Caco-2 (cell line): ENCODE measurements around the gene CAMK2D. TPM values are rescaled to one million over a fixed set of nuclear protein-coding genes. Genes with fewer than 3 reads are reported as not detected.

Source experiments
- BruUV-seq: library from RNA; stranded (reverse); fragments of 400-500 nt; replicated peaks from 2 replicates; lab custom pipeline; 2021; lab: Mats Ljungman, UMichigan
- CTCF ChIA-PET: fragments of 300-600 bp; sonication (Branson Sonifier 250); formaldehyde crosslinking; loops from one replicate; lab custom pipeline; 2022; ENCODE audit warnings: antibody characterized with exemption; lab: Charles Lee
- POLR2A ChIA-PET: fragments of 300-600 bp; sonication (Branson Sonifier 250); formaldehyde crosslinking; loops from one replicate; lab custom pipeline; 2022; ENCODE audit warnings: antibody characterized with exemption; lab: Charles Lee
- DNase-seq, 2 experiments: peaks; one replicate each; pipeline versions ENCODE4 v3.0.0 to v3.0.0-alpha.2; 2020 to 2022
- H3K27me3 ChIP-seq: replicated peaks from 2 replicates; pipeline ENCODE4 v1.6.0; 2011; ENCODE audit warnings: low read length; ENCODE audit not compliant: control insufficient read depth, insufficient read depth
- H3K36me3 ChIP-seq: 2 replicates; pipeline ENCODE4 v1.5.1; 2011; ENCODE audit warnings: low read length; ENCODE audit not compliant: control insufficient read depth, insufficient read depth
- H3K4me1 ChIP-seq: fragments of 250-450 bp; sonication (Bioruptor Pico); 2 replicates; pipeline ENCODE4 v1.5.1; 2020; ENCODE audit warnings: mild to moderate bottlenecking
- H3K4me3 ChIP-seq: 2 replicates; pipeline ENCODE4 v1.5.1; 2011; ENCODE audit warnings: low read depth, mild to moderate bottlenecking, control low read depth, low read length
- H3K9me3 ChIP-seq: fragments of 250-450 bp; sonication (Bioruptor Pico); 2 replicates; pipeline ENCODE4 v1.5.1; 2020; ENCODE audit warnings: mild to moderate bottlenecking, moderate library complexity
- H3K27ac Mint-ChIP-seq: one replicate; pipeline ENCODE4 v1.8.0; 2022; ENCODE audit warnings: mixed read lengths; ENCODE audit not compliant: unreplicated experiment
- H3K27me3 Mint-ChIP-seq: one replicate; pipeline ENCODE4 v1.8.0; 2022; ENCODE audit warnings: mixed read lengths; ENCODE audit not compliant: insufficient read depth, unreplicated experiment
- H3K36me3 Mint-ChIP-seq: one replicate; pipeline ENCODE4 v1.8.0; 2022; ENCODE audit warnings: mild to moderate bottlenecking, mixed read lengths; ENCODE audit not compliant: insufficient read depth, unreplicated experiment
- H3K4me1 Mint-ChIP-seq: one replicate; pipeline ENCODE4 v1.8.0; 2022; ENCODE audit warnings: low read depth, mixed read lengths; ENCODE audit not compliant: unreplicated experiment
- H3K4me3 Mint-ChIP-seq: one replicate; pipeline ENCODE4 v1.8.0; 2022; ENCODE audit warnings: mild to moderate bottlenecking, moderate library complexity, mixed read lengths; ENCODE audit not compliant: unreplicated experiment
- H3K9me3 Mint-ChIP-seq: one replicate; pipeline ENCODE4 v1.8.0; 2022; ENCODE audit warnings: mixed read lengths; ENCODE audit not compliant: unreplicated experiment
- intact Hi-C: fragments of 100-400 bp; cut with micrococcal nuclease; formaldehyde crosslinking; loops from one replicate; pipeline ENCODE4 v1.10.0; 2022; ENCODE audit not compliant: unreplicated experiment
- total RNA-seq: library from RNA; stranded (reverse); gene quantifications from 2 replicates; pipeline ENCODE4 v1.2.3, GENCODE V29; 2022
- TF ChIP-seq, protein P1 (sequence below), 2 experiments: fragments of 200-600 bp in 1 of 2; IDR thresholded peaks; 1 replicate in 1 of 2; 2 replicates in 1 of 2; pipeline versions ENCODE4 v1.5.1 to v1.8.0; 2011 to 2022; ENCODE audit warnings: antibody characterized with exemption in 1 of 2, control low read depth in 1 of 2, inconsistent platforms in 1 of 2, low read depth in 1 of 2, low read length in 1 of 2, mild to moderate bottlenecking in 1 of 2, moderate library complexity in 1 of 2; ENCODE audit not compliant: insufficient read depth in 1 of 2, severe bottlenecking in 1 of 2, unreplicated experiment in 1 of 2

Gene CAMK2D
- total RNA-seq, 1 experiment from 2014 or later, result 65.6 TPM

GRCh38 chr4:113563691-113564378 is 197.7 kb downstream of the CAMK2D start:
- no peaks in the 10 kb centered on the region for H3K36me3 Mint-ChIP-seq
- H3K27me3 Mint-ChIP-seq, result no peaks in the 10 kb centered on the region
- no peaks in the 10 kb centered on the region for H3K4me1 ChIP-seq
- DNase-seq, result no peak
- ChIA-PET CTCF (no interaction called here), POLR2A (no interaction called here)
- BruUV-seq, result no TSS peak
- no peak overlapping the region for H3K4me3 Mint-ChIP-seq
- no peaks in the 10 kb centered on the region for H3K9me3 Mint-ChIP-seq
- H3K36me3 ChIP-seq, result no peaks in the 10 kb centered on the region
- intact Hi-C loops, result no loop called here
- TF ChIP-seq, protein P1, sequence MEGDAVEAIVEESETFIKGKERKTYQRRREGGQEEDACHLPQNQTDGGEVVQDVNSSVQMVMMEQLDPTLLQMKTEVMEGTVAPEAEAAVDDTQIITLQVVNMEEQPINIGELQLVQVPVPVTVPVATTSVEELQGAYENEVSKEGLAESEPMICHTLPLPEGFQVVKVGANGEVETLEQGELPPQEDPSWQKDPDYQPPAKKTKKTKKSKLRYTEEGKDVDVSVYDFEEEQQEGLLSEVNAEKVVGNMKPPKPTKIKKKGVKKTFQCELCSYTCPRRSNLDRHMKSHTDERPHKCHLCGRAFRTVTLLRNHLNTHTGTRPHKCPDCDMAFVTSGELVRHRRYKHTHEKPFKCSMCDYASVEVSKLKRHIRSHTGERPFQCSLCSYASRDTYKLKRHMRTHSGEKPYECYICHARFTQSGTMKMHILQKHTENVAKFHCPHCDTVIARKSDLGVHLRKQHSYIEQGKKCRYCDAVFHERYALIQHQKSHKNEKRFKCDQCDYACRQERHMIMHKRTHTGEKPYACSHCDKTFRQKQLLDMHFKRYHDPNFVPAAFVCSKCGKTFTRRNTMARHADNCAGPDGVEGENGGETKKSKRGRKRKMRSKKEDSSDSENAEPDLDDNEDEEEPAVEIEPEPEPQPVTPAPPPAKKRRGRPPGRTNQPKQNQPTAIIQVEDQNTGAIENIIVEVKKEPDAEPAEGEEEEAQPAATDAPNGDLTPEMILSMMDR (IDR thresholded peaks at IDR 0.05; ENCODE audit: insufficient read depth in 1 of 2, low read depth in 1 of 2, low read length in 1 of 2, severe bottlenecking in 1 of 2, unreplicated experiment in 1 of 2), result no peak
- H3K27me3 ChIP-seq, result no peaks in the 10 kb centered on the region
- no peaks in the 10 kb centered on the region for H3K4me1 Mint-ChIP-seq
- no peak overlapping the region for H3K27ac Mint-ChIP-seq
- no peaks in the 10 kb centered on the region for H3K9me3 ChIP-seq
- H3K4me3 ChIP-seq, result no peak overlapping the region

DNA sequence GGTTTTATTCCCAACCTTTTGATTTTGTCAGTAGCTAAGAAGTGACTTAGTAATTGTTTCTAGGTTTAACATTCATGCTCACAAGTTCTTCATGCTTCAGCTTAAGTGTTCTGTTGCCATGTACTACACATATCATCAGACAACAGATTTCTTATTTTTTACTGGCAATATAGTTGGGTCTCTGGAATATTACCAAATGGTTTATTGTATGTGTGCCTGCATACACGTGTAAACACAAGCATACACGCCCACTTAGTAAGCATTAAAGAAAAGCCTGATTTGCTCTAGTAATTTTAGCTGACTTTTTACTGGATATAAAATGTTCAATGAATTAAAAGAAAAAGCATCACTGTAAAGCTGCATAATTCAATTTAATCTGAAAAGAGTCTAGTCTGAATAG is 199.8 kb downstream of the CAMK2D start:
- TF ChIP-seq, protein P1 (IDR thresholded peaks at IDR 0.05; ENCODE audit: insufficient read depth in 1 of 2, low read depth in 1 of 2, low read length in 1 of 2, severe bottlenecking in 1 of 2, unreplicated experiment in 1 of 2), result no peak
- no peaks in the 10 kb centered on the region for H3K4me1 ChIP-seq
- H3K9me3 ChIP-seq, result no peaks in the 10 kb centered on the region
- Mint-ChIP-seq H3K36me3 (no peaks in the 10 kb centered on the region), H3K4me1 (peaks cover 7% of the 10 kb centered on the region), H3K4me3 (no peak overlapping the region), H3K27me3 (no peaks in the 10 kb centered on the region), H3K9me3 (no peaks in the 10 kb centered on the region), H3K27ac (no peak overlapping the region)
- CTCF ChIA-PET, result no interaction called here
- POLR2A ChIA-PET, result interaction anchor here (0.6 kb wide), 1 partner anchor 164 kb away, joined by 3 read pairs; no protein-coding TSS in a partner anchor
- intact Hi-C loops, result no loop called here
- no peaks in the 10 kb centered on the region for H3K27me3 ChIP-seq
- no peak for DNase-seq
- BruUV-seq, result no TSS peak
- no peak overlapping the region for H3K4me3 ChIP-seq
- H3K36me3 ChIP-seq, result no peaks in the 10 kb centered on the region

DNA sequence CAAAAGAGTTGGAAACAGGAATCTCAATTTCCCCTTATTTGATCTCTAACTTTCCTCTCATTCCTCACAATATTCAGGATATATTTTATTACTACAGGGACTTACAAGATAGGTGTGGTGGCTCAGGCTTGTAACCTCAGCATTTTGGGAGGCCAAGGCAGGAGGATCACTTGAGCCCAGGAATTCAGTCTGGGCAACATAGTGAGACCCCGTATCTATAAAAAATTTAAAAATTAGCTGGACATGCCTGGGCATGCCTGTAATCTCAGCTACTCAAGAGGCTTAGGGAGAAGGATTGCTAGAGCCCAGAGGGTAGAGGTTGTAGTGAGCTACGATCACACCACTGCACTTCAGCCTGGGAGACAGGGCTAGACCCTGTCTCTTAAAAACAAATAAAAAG is 200.4 kb downstream of the CAMK2D start:
- no peak overlapping the region for H3K4me3 ChIP-seq
- Mint-ChIP-seq H3K36me3 (no peaks in the 10 kb centered on the region), H3K27me3 (no peaks in the 10 kb centered on the region), H3K4me3 (no peak overlapping the region), H3K9me3 (no peaks in the 10 kb centered on the region), H3K4me1 (peaks cover 7% of the 10 kb centered on the region), H3K27ac (no peak overlapping the region)
- ChIA-PET POLR2A (no interaction called here), CTCF (no interaction called here)
- H3K36me3 ChIP-seq, result no peaks in the 10 kb centered on the region
- no TSS peak for BruUV-seq
- TF ChIP-seq, protein P1 (IDR thresholded peaks at IDR 0.05; ENCODE audit: insufficient read depth in 1 of 2, low read depth in 1 of 2, low read length in 1 of 2, severe bottlenecking in 1 of 2, unreplicated experiment in 1 of 2), result no peak
- no peak for DNase-seq
- H3K27me3 ChIP-seq, result no peaks in the 10 kb centered on the region
- H3K4me1 ChIP-seq, result no peaks in the 10 kb centered on the region
- intact Hi-C loops, result no loop called here
- H3K9me3 ChIP-seq, result no peaks in the 10 kb centered on the region
